RPMI7951 (cell line): Measurements from ENCODE around the gene TRNT1. TPM values are rescaled to one million over a fixed set of nuclear protein-coding genes. Genes with fewer than 3 reads are reported as not detected.

Experiments
- DNase-seq: peaks from one replicate; pipeline ENCODE4 v3.0.0-alpha.2; 2012; ENCODE audit warnings: low read depth
- total RNA-seq: library from RNA; depleted of rRNA; stranded (reverse); fragments of >200 nt; shearing (Covaris generic); gene quantifications from 2 replicates; pipeline ENCODE4 v1.2.3, GENCODE V29; 2014; rRNA removed

TRNT1 gene
- 18.1 and 19.6 TPM in 2 replicates for total RNA-seq

GRCh38 chr3:3126477-3127431 is at the start of gene TRNT1:
TRNT1 (plus strand) TSS chr3:3126940; CDS start chr3:3129041, 2,101 bp downstream.
- peak; percentile 91 for DNase-seq

- no peak for DNase-seq
Observed at GRCh38 chr3:3080309-3080708, 46.4 kb upstream of the TRNT1 start.

GRCh38 chr3:3081381-3082233 is 45.1 kb upstream of the TRNT1 start:
- DNase-seq = no peak

- no peak for DNase-seq
Observed at GRCh38 chr3:3082234-3082924, 44.4 kb upstream of the TRNT1 start.

GRCh38 chr3:3084890-3085289 is 41.9 kb upstream of the TRNT1 start:
- DNase-seq = no peak

GRCh38 chr3:3085782-3086181 is 41.0 kb upstream of the TRNT1 start:
- DNase-seq = no peak

GRCh38 chr3:3086239-3086638 is 40.5 kb upstream of the TRNT1 start:
- no peak for DNase-seq

GRCh38 chr3:3087279-3087678 is 39.5 kb upstream of the TRNT1 start:
- no peak for DNase-seq

- no peak for DNase-seq
Observed at GRCh38 chr3:3087716-3088465, 38.8 kb upstream of the TRNT1 start.

GRCh38 chr3:3089017-3089416 is 37.7 kb upstream of the TRNT1 start:
- no peak for DNase-seq

GRCh38 chr3:3097958-3098357 is 28.8 kb upstream of the TRNT1 start:
- no peak for DNase-seq

- DNase-seq = no peak
Observed at GRCh38 chr3:3101660-3102458, 24.9 kb upstream of the TRNT1 start.

- DNase-seq = no peak
Observed at GRCh38 chr3:3102751-3103150, 24.0 kb upstream of the TRNT1 start.

- no peak for DNase-seq
Observed at GRCh38 chr3:3105246-3105645, 21.5 kb upstream of the TRNT1 start.

- DNase-seq = no peak
Observed at GRCh38 chr3:3105815-3106214, 20.9 kb upstream of the TRNT1 start.

- DNase-seq = no peak
Observed at GRCh38 chr3:3107181-3107580, 19.6 kb upstream of the TRNT1 start.

- DNase-seq = no peak
Observed at GRCh38 chr3:3107858-3108257, 18.9 kb upstream of the TRNT1 start.

GRCh38 chr3:3109407-3110298 is 17.1 kb upstream of the TRNT1 start:
- no peak for DNase-seq

- DNase-seq = no peak
Observed at GRCh38 chr3:3110299-3110630, 16.5 kb upstream of the TRNT1 start, which contains the start of gene IL5RA. IL5RA (minus strand) TSS chr3:3110374; CDS start chr3:3104984, 5,390 bp downstream.
